Caki2 (cell line): ENCODE measurements around the gene TNFRSF19. TPM values are rescaled to one million over a fixed set of nuclear protein-coding genes. Genes with fewer than 3 reads are reported as not detected.
"Not testable (repeated sequence)": the region's sequence is repeated elsewhere in the genome, so short reads cannot be mapped to it uniquely, and the experiment has no call there.

Experiments
- DNase-seq: peaks from one replicate; pipeline ENCODE4 v3.0.0-alpha.2; 2015; ENCODE audit warnings: low read depth
- in situ Hi-C: cut with HindIII; loops from 2 replicates; pipeline ENCODE4 v1.10.0; 2016; ENCODE audit warnings: low sequenced_read_pairs, low pct_unique_long_range_greater_than_20kb, mixed read lengths
- total RNA-seq: library from RNA; depleted of rRNA; stranded (reverse); fragments of >200 nt; shearing (Covaris generic); gene quantifications from 2 replicates; pipeline ENCODE4 v1.2.3, GENCODE V29; 2014; ENCODE audit warnings: low replicate concordance; rRNA removed

The TNFRSF19 gene, protein sequence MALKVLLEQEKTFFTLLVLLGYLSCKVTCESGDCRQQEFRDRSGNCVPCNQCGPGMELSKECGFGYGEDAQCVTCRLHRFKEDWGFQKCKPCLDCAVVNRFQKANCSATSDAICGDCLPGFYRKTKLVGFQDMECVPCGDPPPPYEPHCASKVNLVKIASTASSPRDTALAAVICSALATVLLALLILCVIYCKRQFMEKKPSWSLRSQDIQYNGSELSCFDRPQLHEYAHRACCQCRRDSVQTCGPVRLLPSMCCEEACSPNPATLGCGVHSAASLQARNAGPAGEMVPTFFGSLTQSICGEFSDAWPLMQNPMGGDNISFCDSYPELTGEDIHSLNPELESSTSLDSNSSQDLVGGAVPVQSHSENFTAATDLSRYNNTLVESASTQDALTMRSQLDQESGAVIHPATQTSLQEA
- 2.3 and 11.4 TPM in 2 replicates for total RNA-seq

DNA sequence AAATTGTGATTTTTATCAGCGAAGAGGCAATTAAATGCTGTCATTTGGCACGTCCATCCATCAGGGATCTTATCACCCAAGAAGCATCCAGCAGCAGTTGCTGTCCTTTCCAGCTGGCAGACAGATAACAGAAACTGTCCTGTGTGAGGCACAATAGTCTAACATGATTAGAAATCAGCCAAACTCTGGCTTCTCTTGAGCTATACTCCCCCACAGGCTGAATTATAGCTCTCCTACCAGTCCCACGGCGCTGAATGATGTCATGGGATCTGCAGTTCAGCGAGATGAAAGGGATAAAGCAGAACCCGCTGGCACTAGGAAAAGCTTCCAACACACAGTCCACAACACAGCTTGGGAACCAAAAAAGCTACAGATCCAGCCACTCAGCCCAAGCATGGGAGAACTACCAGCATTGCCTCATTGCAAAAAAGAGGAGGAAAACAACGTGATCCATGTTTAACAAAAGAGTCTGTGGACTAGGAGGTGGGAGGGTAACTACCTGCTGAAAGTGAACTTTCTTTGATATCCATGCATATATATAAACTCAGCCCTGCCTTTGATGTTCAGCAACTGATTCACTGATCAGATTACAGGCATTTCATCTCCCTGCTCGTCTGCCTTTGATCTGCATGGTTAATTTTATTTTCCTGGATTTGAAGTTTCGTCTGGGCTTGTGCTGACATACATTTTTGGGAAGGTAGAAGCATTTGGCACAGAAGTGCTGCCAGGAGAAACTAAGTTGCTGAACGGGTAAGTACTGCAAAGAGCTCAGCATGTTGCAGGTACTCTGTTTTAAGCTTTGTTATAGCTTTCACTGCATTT lies at the start of gene TNFRSF19:
TNFRSF19 (plus strand) TSS at position 314 of the 822 bp plus-strand sequence. CDS start 19,772 bp downstream, outside the sequence.
- in situ Hi-C loops = no loop called here
- DNase-seq = no peak

DNA sequence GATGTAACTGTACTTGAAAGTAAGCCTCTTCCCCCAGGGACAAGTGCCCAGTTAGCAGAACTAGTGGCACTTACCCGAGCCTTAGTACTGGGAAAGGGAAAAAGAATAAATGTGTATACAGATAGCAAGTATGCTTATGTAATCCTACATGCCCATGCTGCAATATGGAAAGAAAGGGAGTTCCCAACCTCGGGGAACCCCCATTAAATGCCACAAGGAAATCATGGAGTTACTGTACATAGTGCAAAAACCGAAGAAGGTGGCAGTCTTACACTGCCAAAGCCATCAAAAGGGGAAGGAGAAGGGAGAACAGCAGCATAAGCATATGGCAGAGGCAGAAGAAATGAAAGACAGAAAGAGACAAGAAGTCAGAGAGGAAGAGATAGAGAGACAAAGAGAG lies 40.3 kb upstream of the TNFRSF19 start:
- in situ Hi-C loops, DNase-seq: not testable (repeated sequence)

DNA sequence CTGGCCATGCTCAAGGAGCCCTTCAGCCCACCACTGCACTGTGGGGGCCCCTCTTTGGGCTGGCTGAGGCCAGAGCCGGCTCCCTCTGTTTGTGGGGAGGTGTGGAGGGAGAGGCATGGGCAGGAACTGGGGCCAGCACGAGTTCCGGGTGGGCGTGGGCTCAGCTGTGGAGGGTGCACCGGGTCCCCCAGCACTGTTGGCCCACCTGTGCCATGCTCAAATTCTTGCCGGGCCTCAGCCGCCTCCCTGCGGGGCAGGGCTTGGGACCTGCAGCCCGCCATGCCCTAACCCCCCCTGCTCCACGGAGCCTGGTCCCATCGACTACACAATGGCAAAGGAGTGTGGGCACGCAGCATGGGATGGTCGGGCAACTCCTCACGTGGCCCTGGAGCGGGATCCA lies 38.8 kb upstream of the TNFRSF19 start:
- DNase-seq = no peak
- in situ Hi-C loops = no loop called here

DNA sequence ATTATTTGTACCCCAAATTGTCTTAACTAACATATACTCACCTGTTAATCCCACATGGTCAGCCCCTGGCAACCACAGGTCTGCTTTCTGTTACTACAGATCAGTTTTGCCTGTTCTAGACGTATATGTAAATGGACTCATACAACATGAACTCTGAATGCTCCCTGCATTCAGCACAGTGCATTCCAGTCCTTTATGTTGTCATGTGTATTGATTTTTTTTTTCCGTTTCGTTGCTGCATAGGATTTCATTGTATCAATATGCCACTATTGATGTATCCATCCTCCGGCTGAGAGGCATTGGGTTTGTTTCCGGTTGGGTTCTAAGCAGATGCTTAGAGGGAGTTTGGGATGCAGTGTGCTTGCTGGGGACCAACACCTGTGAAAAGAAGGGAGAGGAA lies 36.1 kb upstream of the TNFRSF19 start:
- in situ Hi-C loops = no loop called here
- DNase-seq = no peak

DNA sequence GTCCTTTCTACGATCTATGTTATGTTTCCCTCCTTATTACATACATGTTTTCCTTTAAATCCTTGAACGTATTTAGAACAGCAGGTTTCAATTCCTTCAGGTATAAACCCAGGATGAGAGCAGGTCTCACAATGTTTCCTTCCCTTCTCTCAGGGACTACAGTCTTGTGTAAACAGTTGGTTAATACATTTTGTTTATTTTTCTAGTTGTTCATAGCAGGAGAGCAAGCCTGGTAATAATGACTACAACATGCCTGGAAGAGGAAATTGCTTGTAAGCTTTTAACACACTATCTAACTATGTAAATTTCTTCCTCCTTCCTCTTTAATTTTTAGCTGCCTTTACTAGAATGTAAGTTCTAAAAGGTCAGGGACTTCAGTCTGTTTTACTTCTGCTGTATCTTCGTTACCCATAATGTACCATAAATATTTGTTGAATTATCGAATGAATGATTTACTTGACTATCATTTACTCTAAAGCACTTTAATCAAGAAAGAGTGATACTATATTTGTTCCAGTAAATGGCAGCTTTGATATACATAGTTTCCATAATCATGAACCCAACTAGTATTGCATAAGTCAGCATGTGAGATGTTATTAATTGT lies 28.9 kb upstream of the TNFRSF19 start:
- in situ Hi-C loops = no loop called here
- no peak for DNase-seq

DNA sequence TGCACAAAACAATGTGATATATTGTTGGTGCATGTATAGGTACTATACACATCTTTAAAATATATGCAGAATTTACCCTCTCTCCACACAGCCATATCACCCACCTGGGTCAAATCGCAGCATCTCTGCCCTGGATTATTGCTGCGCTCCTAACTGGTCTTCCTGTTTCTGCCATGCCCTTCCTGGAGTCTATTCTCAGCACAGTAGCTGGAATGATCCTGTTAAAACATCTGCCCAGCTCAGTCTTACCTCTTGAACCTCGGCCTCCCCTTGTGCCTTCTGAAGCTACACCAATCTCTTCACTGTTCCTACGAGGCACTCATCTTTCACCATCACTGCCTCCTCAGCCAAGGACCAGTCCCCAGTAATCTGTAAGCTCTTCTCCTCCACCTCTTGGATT lies 25.5 kb upstream of the TNFRSF19 start:
- DNase-seq = no peak
- in situ Hi-C loops = no loop called here

DNA sequence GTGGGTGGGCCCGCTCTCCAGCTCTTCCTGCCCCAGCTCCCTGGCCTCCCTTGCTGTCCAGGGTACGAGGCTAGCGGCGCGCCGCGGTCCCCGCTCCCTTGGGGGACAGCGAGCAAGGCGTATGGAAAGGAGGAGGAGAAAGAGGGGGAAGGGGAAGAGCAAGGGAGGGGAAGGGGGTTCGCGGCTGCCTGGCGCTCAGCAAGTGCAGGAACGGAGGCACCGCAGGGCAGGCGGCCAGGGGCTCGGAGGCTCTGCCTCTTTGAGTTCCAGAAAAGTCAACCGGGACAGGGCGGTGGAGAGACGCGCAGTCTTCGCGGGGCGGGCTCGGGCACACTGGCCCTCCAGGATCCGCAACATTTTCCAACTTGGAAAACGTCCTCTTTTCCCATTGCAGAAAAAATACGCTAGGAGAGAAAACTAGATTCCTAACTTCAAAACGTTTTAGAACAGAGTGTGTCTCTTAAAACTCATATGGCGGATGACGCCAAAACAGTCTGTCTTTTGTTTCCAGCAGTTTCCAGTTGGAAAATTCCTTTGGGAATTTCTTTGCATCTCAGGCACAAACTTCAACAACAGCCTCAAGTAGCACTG lies 23.1 kb upstream of the TNFRSF19 start:
- in situ Hi-C loops = no loop called here
- no peak for DNase-seq

DNA sequence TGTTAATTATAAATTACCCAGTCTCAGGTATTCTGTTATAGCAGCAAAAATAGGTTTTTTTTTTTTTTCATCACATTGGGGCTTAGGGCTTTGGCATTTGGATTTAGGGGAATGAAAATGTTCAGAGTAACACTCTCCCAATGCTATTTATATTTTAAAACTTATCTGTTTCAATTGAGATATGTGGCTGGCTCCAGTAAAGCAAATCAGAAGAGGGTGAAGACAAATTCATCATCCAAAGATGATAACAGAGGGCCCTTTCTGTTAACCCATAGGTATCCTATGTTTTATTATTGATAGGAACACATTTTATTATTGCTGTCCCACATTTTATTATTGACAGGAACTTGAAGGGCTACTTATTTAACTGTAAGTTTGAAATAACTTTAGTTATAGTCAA lies 20.5 kb upstream of the TNFRSF19 start:
- DNase-seq = no peak
- in situ Hi-C loops = no loop called here

DNA sequence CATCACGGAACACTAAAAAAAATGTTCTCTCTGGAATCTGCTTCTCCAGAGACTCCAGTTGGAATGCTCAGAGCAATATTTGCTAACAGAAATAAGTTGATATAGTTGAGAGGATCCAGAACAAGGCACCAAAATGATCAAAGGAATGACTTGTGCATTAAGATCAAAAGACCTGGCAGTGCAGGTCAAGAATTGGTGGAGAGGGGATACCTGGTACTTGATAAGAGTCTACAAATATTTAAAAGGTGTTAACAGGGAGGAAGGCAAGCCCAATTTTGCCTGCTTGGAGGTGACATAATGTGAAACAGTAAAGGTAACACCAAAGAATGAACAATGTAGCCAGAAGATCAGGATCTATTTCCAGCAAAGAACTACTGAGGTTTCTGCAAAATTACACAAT lies 20.0 kb upstream of the TNFRSF19 start:
- DNase-seq = no peak
- in situ Hi-C loops = no loop called here

DNA sequence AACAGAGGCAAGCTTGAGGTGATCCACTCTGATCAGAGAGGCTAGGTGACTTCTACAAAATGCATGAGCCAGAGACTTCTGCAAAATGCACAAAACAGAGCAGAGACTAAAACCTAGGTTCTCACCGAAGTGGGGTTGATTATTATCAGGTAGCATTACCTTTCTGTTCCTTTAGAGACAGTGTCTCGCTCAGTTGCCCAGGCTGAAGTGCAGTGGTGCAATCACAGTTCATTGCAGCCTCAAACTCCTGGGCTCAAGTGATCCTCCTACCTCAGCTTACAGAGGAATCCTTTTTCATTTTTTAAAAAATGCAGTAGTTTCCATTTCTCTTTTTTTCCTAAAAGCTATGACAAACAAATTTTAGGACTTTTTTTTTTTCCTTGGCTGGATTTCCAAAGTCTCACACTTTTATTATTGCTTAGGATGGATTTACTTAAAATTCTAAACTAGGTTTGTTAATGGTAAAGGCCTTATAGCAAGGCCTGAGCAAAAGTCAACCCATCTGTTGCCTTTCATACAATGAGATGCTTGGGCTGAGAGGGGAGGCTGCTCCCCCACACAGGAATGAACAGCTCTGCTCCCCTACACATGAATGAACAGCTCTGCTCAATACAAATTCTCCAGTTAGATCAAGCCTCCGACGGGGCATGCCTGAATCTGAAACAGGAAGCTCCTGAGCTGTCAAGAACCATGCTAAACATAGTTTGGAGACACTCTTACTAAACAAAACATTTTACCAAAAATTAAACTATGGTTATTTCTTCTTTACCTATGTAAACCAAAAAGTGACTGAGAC lies 18.8 kb upstream of the TNFRSF19 start:
- DNase-seq = no peak
- in situ Hi-C loops = no loop called here

DNA sequence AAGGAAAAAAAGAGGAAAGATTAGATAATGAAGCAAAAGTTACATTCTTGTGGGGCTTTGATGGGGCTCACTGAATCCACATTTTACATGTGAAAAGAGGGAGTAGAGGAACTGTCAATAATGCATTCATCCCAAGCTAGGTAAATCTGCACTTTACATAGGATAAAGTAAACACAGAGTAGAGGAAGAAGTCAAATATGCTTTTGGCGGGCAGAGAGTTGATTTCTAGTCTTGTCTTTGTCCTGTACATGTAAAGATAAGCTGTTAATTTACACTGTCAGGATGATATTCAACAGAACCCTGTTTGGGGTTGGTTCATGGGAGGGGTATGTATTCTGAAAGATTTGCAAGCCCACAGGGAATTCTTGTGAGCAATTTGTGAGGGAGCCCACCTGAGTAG lies 18.0 kb upstream of the TNFRSF19 start:
- DNase-seq = no peak
- in situ Hi-C loops = no loop called here

DNA sequence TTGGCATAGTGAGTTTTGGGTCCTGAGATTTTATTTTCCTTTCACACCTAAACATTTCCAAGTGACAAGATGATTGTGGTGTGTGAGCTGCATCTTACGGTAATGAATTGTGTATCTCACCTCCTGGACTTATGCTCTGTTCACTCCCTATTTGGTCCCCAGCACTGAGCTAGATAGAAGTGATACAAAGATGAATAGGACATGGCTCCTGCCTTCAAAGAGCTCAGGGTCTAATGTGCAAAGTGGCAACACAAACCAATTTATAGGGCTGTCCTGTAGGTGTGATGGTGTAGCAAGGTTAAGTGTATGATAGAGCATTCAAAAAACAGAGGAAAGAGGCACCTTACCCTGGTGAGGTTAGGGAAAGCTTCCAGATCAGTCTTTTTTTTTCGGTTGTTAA lies 17.6 kb upstream of the TNFRSF19 start:
- in situ Hi-C loops = no loop called here

DNA sequence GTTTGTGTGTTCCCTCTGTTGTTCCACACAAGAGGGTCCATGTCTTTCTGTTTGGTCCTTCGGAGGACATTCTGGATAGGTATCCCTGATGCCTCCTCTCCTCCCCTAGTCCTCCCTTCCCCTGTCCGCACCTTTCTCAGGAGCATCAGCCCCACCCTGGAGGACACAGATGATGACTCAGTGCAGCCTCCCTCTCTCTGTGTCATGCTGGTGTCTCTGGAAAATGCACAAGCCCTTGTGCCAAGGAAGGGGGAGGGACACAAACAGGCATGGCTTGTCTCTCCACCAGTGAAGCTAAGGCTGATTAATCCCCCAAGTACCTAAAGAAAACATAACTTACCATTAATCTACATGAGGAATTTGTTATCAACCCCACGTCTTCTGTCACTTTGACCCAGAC lies 16.2 kb upstream of the TNFRSF19 start:
- DNase-seq = peak; percentile 6
- in situ Hi-C loops = no loop called here

More for the DNA sequence above, 17.6 kb upstream of the TNFRSF19 start:
- DNase-seq = no peak

DNA sequence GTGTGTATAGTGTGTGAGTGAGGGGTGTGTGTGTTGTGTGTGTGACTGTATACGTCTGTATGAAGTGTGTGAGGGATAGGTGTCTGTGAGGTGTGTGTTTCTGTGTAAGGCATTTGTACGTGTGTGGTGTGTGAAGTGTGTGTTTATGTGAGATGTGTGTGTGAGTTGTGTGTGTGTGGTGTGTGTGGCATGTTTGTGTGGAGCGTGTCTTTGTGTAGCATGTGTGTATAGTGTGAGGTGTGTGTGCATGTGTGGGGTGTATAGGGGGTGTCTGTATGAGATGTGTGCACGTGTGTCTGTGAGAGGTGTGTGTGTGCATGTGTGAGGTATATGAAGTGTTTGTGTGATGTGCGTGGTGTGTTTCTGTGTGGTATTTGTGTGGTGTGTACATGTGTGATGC lies 13.2 kb upstream of the TNFRSF19 start:
- no peak for DNase-seq
- in situ Hi-C loops = no loop called here

DNA sequence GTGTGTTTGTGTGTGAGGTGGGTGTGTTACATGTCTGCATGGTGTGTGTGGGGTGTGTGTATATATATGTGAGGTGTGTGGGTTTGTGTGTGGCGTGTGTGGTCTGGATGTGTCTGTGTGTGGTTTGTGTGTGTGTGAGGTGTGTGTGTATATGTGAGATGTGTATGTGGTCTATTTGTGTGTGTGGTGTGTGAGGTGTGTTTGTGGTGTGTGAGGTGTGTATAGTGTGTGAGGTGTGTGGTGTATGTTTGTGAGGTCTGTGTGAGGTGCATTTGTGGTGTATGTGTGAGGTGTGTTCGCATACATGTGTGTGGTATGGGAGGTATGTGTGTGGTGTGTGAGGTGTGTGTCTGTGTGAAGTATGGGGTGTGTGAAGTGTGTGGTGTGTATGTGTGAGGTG lies 12.5 kb upstream of the TNFRSF19 start:
- in situ Hi-C loops = no loop called here
- no peak for DNase-seq

DNA sequence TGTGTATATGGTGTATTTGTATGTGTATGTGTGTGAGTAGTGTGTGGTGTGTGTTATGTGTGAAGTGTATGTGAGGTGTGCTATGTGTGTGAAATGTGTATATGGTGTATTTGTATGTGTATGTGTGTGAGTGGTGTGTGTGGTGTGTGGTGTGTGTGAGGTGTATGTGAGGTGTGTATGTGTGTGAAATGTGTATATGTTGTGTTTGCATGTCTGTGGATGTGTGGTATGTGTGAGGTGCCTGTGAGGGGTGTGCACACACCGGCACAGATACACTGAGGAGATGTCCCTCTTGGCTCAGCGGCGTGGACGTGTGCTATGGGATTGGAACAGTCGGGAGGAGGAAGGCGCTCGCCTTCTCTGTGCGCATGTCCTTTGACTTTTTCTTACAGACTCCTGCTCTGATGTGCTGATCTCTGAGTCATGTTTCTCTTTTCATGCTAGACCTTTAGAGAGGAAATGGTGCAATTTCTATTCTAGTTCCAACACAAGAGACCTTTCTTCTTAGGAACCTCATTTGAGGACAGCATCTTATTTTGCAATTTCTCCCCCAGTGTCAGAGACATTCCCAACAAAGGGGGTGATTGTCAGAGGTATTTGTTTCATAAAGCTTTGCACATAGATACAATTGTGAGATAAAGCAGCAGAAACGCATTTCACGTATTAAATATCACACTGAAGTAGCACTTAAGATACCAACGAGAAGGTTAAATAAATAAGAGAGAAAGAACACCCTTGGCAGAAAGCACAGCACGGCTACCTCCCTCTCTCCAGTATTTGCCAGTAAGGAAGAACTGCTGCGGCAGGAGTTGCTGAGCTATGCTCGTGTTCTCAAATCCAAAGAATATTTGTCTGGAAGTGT lies 11.3 kb upstream of the TNFRSF19 start:
- DNase-seq = peak; percentile 25

DNA sequence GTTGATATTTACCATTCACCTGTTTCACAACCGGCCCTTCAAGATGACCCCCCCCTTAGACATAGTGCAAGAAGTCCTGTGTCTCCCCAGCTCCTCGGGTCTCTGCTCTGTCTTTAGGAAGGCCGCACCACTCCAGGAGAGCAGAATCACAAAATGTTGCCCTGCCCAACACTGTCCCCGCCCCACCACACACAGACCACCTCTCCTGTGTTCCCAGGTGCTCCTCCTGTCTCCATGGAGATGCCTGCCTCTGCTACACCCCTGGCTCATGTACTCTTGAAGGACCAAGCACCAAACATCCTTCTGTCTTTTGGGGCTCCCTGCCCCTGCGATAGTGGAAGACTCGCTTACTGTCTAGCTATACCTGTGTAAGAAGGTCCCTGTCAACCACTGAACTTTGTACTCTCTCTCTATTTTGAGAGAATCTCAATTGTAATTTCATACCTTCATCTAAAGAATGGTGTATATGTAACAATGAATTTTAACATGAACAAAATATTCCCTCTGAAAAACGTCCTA lies 9.6 kb upstream of the TNFRSF19 start:
- no peak for DNase-seq
- in situ Hi-C loops = no loop called here

More for the DNA sequence above, 11.3 kb upstream of the TNFRSF19 start:
- in situ Hi-C loops = no loop called here
